ENCODE measurements around the gene SBNO2. TPM values are rescaled to one million over a fixed set of nuclear protein-coding genes. Genes with fewer than 3 reads are reported as not detected.

The SBNO2 gene
- total and polyA plus RNA-seq, 2 donors (not counting 1 experiment from before 2014, with no cell fraction given) = 42.8 to 83.3 TPM

- H3K9ac ChIP-seq (ENCODE audit: low read length) = no peak overlapping the region
- 83% methylated on average over 5 of the region's 8 CpGs for WGBS (ENCODE audit: insufficient coverage)
- H2AFZ ChIP-seq (ENCODE audit: insufficient read depth, low read depth, low read length, poor library complexity, severe bottlenecking) = no peak overlapping the region
- no peak for TF ChIP-seq CTCF (IDR thresholded peaks at IDR 0.05)
- TF ChIP-seq EZH2 (IDR thresholded peaks at IDR 0.05; ENCODE audit: borderline replicate concordance, insufficient read depth, low read depth, low read length, poor library complexity, severe bottlenecking) = no peak
- Mint-ChIP-seq H3K27ac (peak overlapping the region; percentile 67), H3K27me3 (no peaks in the 10 kb centered on the region), H3K4me3 (no peak overlapping the region), H3K9me3 (ENCODE audit: insufficient read depth) (no peaks in the 10 kb centered on the region), H3K4me1 (peaks cover 48% of the 10 kb centered on the region)
- H3K27ac ChIP-seq (ENCODE audit: low read length in 2 of 2) = no peak overlapping the region
- peaks cover 96% of the 10 kb centered on the region for H4K20me1 ChIP-seq (ENCODE audit: control insufficient read depth, insufficient read depth, low read length, poor library complexity, severe bottlenecking)
- intact Hi-C loops (cut with micrococcal nuclease) = no loop called here
- H3K4me1 ChIP-seq (ENCODE audit: control insufficient read depth in 2 of 2, insufficient read depth in 2 of 2, low read length in 2 of 2) = peaks cover 46 to 68% of the 10 kb centered on the region in 2 donors
- no peaks in the 10 kb centered on the region for H3K9me3 ChIP-seq (ENCODE audit: control extremely low read depth in 1 of 3, control insufficient read depth in 2 of 3, insufficient read depth in 1 of 3, low read length in 2 of 3)
- DNase-seq = no peak
- H3K4me3 ChIP-seq (ENCODE audit: control extremely low read depth in 1 of 5, extremely low read depth in 1 of 5, insufficient read depth in 1 of 5, low read depth in 2 of 5, low read length in 4 of 5) = no peak overlapping the region
- ChIA-PET CTCF (interaction anchor here (0.8 to 5.6 kb wide), 7 partner anchors 9 to 61 kb away, joined by 3 to 49 read pairs (median 9); partner anchors contain the start of gene ARHGAP45), POLR2A (interaction anchor here (0.6 to 8.4 kb wide), 9 partner anchors 8 to 101 kb away, joined by 3 to 97 read pairs (median 5); partner anchors contain the start of genes ARHGAP45, POLR2E and WDR18)
- no peaks in the 10 kb centered on the region for H3K27me3 ChIP-seq (replicated peaks in 1 of 4; ENCODE audit: control extremely low read depth in 1 of 4, control insufficient read depth in 3 of 4, insufficient read depth in 4 of 4, low read length in 3 of 4)
- peaks cover 0 to 84% of the 10 kb centered on the region in 2 experiments for H3K36me3 ChIP-seq (replicated peaks in 1 of 2; ENCODE audit: control extremely low read depth in 1 of 2, control insufficient read depth in 1 of 2, extremely low read depth in 1 of 2, insufficient read depth in 2 of 2, low read length in 1 of 2)
- no peak overlapping the region for H3K4me2 ChIP-seq (replicated peaks; ENCODE audit: low read depth, low read length, poor library complexity, severe bottlenecking)
- no peak for ATAC-seq (ENCODE audit: low read depth)
- H3K79me2 ChIP-seq (ENCODE audit: control insufficient read depth, insufficient read depth, low read length) = peaks cover 18% of the 10 kb centered on the region
These were observed 88.9 kb downstream of the SBNO2 start for GRCh38 chr19:1085053-1085658.
